OCI-LY3 (cell line): ENCODE results near the gene MAPK13.

Source experiments
- CTCF ChIP-seq: fragments of 200-600, 300-600 bp; sonication (generic); IDR thresholded peaks from 2 replicates; pipeline ENCODE4 v1.5.1; 2014; ENCODE audit warnings: antibody characterized with exemption, low read length, low read depth
- EZH2phosphoT487 ChIP-seq: fragments of 200-600 bp; shearing (Covaris generic); IDR thresholded peaks from 2 replicates; pipeline ENCODE4 v1.6.1; 2018; ENCODE audit warnings: antibody characterized with exemption, mixed run types, low read depth

GRCh38 chr6:36139431-36139830 is 9.1 kb downstream of the MAPK13 start:
- peak; percentile 32 for TF ChIP-seq CTCF
- no peak for TF ChIP-seq EZH2phosphoT487
